Natural killer cell treated with Interleukin-12 subunit alpha and Interleukin-12 subunit beta and Interleukin-15 and Interleukin-18, amount 100 ng/mL, for 72 hours (primary cell): ENCODE measurements around the gene NEBL. TPM values are rescaled to one million over a fixed set of nuclear protein-coding genes. Genes with fewer than 3 reads are reported as not detected.
"Not testable (repeated sequence)": the region's sequence is repeated elsewhere in the genome, so short reads cannot be mapped to it uniquely, and the experiment has no call there.

Experiments
- ATAC-seq, 2 donors: fragments of 150-1000 bp; cut with Tn5 transposase in 1 of 2; sonication (Bioruptor Pico), chemical (Tn5 transposase) in 1 of 2; 2 replicates each; pipeline ENCODE4 v1.10.0; 2021
- DNase-seq: peaks from one replicate; pipeline ENCODE4 v3.0.0; 2022; ENCODE audit warnings: low spot score
- H3K27ac Mint-ChIP-seq, 2 donors: 1 replicate in 1 of 2; 2 replicates in 1 of 2; pipeline ENCODE4 v1.8.0; 2022; ENCODE audit warnings: mixed read lengths in 2 of 2, mild to moderate bottlenecking in 1 of 2, moderate library complexity in 1 of 2
- H3K27me3 Mint-ChIP-seq, 2 donors: 1 replicate in 1 of 2; 2 replicates in 1 of 2; pipeline ENCODE4 v1.8.0; 2022; ENCODE audit warnings: mixed read lengths in 2 of 2
- H3K36me3 Mint-ChIP-seq: one replicate; pipeline ENCODE4 v1.8.0; 2022; ENCODE audit warnings: mixed read lengths
- H3K4me1 Mint-ChIP-seq, 2 donors: 1 replicate in 1 of 2; 2 replicates in 1 of 2; pipeline ENCODE4 v1.8.0; 2022; ENCODE audit warnings: low read depth in 2 of 2, mixed read lengths in 2 of 2, mild to moderate bottlenecking in 1 of 2
- H3K4me3 Mint-ChIP-seq: one replicate; pipeline ENCODE4 v1.8.0; 2022; ENCODE audit warnings: mixed read lengths
- H3K9me3 Mint-ChIP-seq: 2 replicates; pipeline ENCODE4 v1.8.0; 2022; ENCODE audit warnings: mixed read lengths
- total RNA-seq, 2 donors: library from RNA; stranded (reverse); gene quantifications; one replicate each; pipeline ENCODE4 v1.2.3, GENCODE V29; 2022

Gene NEBL
- total RNA-seq, result not detected

GRCh38 chr10:20897146-20897825 is at the start of gene NEBL:
TSS of gene NEBL (minus strand) at chr10:20897311. CDS start at chr10:20897205, 106 bp downstream.
- no peak for DNase-seq
- H3K27me3 Mint-ChIP-seq, result peaks cover 10 to 13% of the 10 kb centered on the region in 2 donors
- no peaks in the 10 kb centered on the region for H3K9me3 Mint-ChIP-seq
- no peaks in the 10 kb centered on the region for H3K36me3 Mint-ChIP-seq
- no peak within 1 kb of the TSS for H3K4me3 Mint-ChIP-seq
- no peak within 1 kb of the TSS for H3K27ac Mint-ChIP-seq
- no peaks in the 10 kb centered on the region for H3K4me1 Mint-ChIP-seq
- no peak for ATAC-seq

- no peaks in the 10 kb centered on the region for H3K9me3 Mint-ChIP-seq
- no peaks in the 10 kb centered on the region for H3K4me1 Mint-ChIP-seq
- H3K27me3 Mint-ChIP-seq, result peaks cover 0 to 3% of the 10 kb centered on the region in 2 donors
- no peak overlapping the region for H3K4me3 Mint-ChIP-seq
- H3K27ac Mint-ChIP-seq, result no peak overlapping the region
- ATAC-seq (no peak), DNase-seq (no peak)
- no peaks in the 10 kb centered on the region for H3K36me3 Mint-ChIP-seq
Observed at GRCh38 chr10:20945546-20946332, 48.6 kb upstream of the NEBL start.

- H3K4me3 Mint-ChIP-seq, result no peak overlapping the region
- H3K27me3 Mint-ChIP-seq, result no peaks in the 10 kb centered on the region
- no peaks in the 10 kb centered on the region for H3K9me3 Mint-ChIP-seq
- H3K36me3 Mint-ChIP-seq, result no peaks in the 10 kb centered on the region
- no peaks in the 10 kb centered on the region for H3K4me1 Mint-ChIP-seq
- H3K27ac Mint-ChIP-seq, result no peak overlapping the region
- ATAC-seq (no peak), DNase-seq (no peak)
Observed at GRCh38 chr10:20944789-20945502, 47.8 kb upstream of the NEBL start.

- H3K4me1 Mint-ChIP-seq, ATAC-seq, DNase-seq, H3K36me3 Mint-ChIP-seq, H3K4me3 Mint-ChIP-seq, H3K9me3 Mint-ChIP-seq, H3K27me3 Mint-ChIP-seq, H3K27ac Mint-ChIP-seq: not testable (repeated sequence)
Observed at GRCh38 chr10:20939414-20939813, 42.3 kb upstream of the NEBL start.

GRCh38 chr10:20936396-20936795 is 39.3 kb upstream of the NEBL start:
- Mint-ChIP-seq H3K27ac (no peak overlapping the region), H3K4me1 (no peaks in the 10 kb centered on the region), H3K36me3 (peaks cover 5% of the 10 kb centered on the region), H3K4me3 (no peak overlapping the region), H3K27me3 (no peaks in the 10 kb centered on the region), H3K9me3 (peaks cover 6% of the 10 kb centered on the region)
- DNase-seq (no peak), ATAC-seq (no peak)

- Mint-ChIP-seq H3K4me1 (no peaks in the 10 kb centered on the region), H3K27me3 (no peaks in the 10 kb centered on the region), H3K4me3 (no peak overlapping the region), H3K36me3 (peaks cover 5% of the 10 kb centered on the region), H3K27ac (no peak overlapping the region), H3K9me3 (peaks cover 6% of the 10 kb centered on the region)
- no peak for ATAC-seq
- DNase-seq, result no peak
Observed at GRCh38 chr10:20935931-20936330, 38.8 kb upstream of the NEBL start.

GRCh38 chr10:20935301-20935700 is 38.2 kb upstream of the NEBL start:
- H3K36me3 Mint-ChIP-seq, result peaks cover 5% of the 10 kb centered on the region
- no peak for DNase-seq

GRCh38 chr10:20933705-20934104 is 36.6 kb upstream of the NEBL start:
- H3K36me3 Mint-ChIP-seq, result peaks cover 4% of the 10 kb centered on the region
- H3K4me3 Mint-ChIP-seq, result no peak overlapping the region
- no peak for ATAC-seq
- H3K4me1 Mint-ChIP-seq, result no peaks in the 10 kb centered on the region
- peaks cover 0 to 3% of the 10 kb centered on the region in 2 donors for H3K27me3 Mint-ChIP-seq
- no peak for DNase-seq
- H3K9me3 Mint-ChIP-seq, result peaks cover 13% of the 10 kb centered on the region
- no peak overlapping the region for H3K27ac Mint-ChIP-seq

More at GRCh38 chr10:20935301-20935700, 38.2 kb upstream of the NEBL start:
- H3K4me1 Mint-ChIP-seq, result no peaks in the 10 kb centered on the region
- ATAC-seq, result no peak
- no peak overlapping the region for H3K4me3 Mint-ChIP-seq
- no peak overlapping the region for H3K27ac Mint-ChIP-seq
- H3K9me3 Mint-ChIP-seq, result peaks cover 10% of the 10 kb centered on the region
- peaks cover 0 to 3% of the 10 kb centered on the region in 2 donors for H3K27me3 Mint-ChIP-seq

GRCh38 chr10:20932606-20933126 is 35.6 kb upstream of the NEBL start:
- no peak for DNase-seq
- Mint-ChIP-seq H3K4me1 (no peaks in the 10 kb centered on the region), H3K27me3 (peaks cover 0 to 3% of the 10 kb centered on the region in 2 donors), H3K36me3 (no peaks in the 10 kb centered on the region), H3K27ac (no peak overlapping the region), H3K9me3 (peaks cover 11% of the 10 kb centered on the region), H3K4me3 (no peak overlapping the region)
- ATAC-seq, result no peak

GRCh38 chr10:20931156-20931795 is 34.2 kb upstream of the NEBL start:
- H3K27ac Mint-ChIP-seq, result no peak overlapping the region
- H3K4me1 Mint-ChIP-seq, result no peaks in the 10 kb centered on the region
- no peaks in the 10 kb centered on the region for H3K36me3 Mint-ChIP-seq
- H3K27me3 Mint-ChIP-seq, result peaks cover 6% of the 10 kb centered on the region in 2 donors
- peaks cover 7% of the 10 kb centered on the region for H3K9me3 Mint-ChIP-seq
- H3K4me3 Mint-ChIP-seq, result no peak overlapping the region
- DNase-seq, result no peak
- no peak for ATAC-seq

- Mint-ChIP-seq H3K4me1 (no peaks in the 10 kb centered on the region), H3K4me3 (no peak overlapping the region), H3K9me3 (peaks cover 7% of the 10 kb centered on the region), H3K27ac (no peak overlapping the region), H3K27me3 (peaks cover 7 to 9% of the 10 kb centered on the region in 2 donors), H3K36me3 (no peaks in the 10 kb centered on the region)
- ATAC-seq (no peak), DNase-seq (no peak)
Observed at GRCh38 chr10:20927456-20927855, 30.3 kb upstream of the NEBL start.

- H3K27me3 Mint-ChIP-seq, result peaks cover 7 to 9% of the 10 kb centered on the region in 2 donors
- no peak overlapping the region for H3K4me3 Mint-ChIP-seq
- no peak overlapping the region for H3K27ac Mint-ChIP-seq
Observed at GRCh38 chr10:20922451-20922850, 25.3 kb upstream of the NEBL start.

GRCh38 chr10:20922033-20922432 is 24.9 kb upstream of the NEBL start:
- no peak overlapping the region for H3K27ac Mint-ChIP-seq
- no peaks in the 10 kb centered on the region for H3K36me3 Mint-ChIP-seq
- H3K4me1 Mint-ChIP-seq, result no peaks in the 10 kb centered on the region
- H3K27me3 Mint-ChIP-seq, result peaks cover 7 to 9% of the 10 kb centered on the region in 2 donors
- DNase-seq (no peak), ATAC-seq (no peak)
- H3K4me3 Mint-ChIP-seq, result no peak overlapping the region
- H3K9me3 Mint-ChIP-seq, result no peaks in the 10 kb centered on the region

More at GRCh38 chr10:20922451-20922850, 25.3 kb upstream of the NEBL start:
- no peak for DNase-seq
- Mint-ChIP-seq H3K4me1 (no peaks in the 10 kb centered on the region), H3K36me3 (no peaks in the 10 kb centered on the region), H3K9me3 (no peaks in the 10 kb centered on the region)
- ATAC-seq, result peak; percentile 20 to 48
